LHCN-M2 (cell line): ENCODE results near the gene TSEN34. TPM values are rescaled to one million over a fixed set of nuclear protein-coding genes. Genes with fewer than 3 reads are reported as not detected.
"Not testable (repeated sequence)": the region's sequence is repeated elsewhere in the genome, so short reads cannot be mapped to it uniquely, and the experiment has no call there.

Source experiments
- DNase-seq: peaks from one replicate; pipeline ENCODE4 v3.0.0-alpha.2; 2012; ENCODE audit warnings: low read depth
- total RNA-seq: library from RNA; depleted of rRNA; stranded (reverse); fragments of >200 nt; gene quantifications from 2 replicates; pipeline ENCODE4 v1.2.3, GENCODE V29; 2014

TSEN34 gene
- total RNA-seq, 1 experiment from 2014 or later = 162 TPM

- DNase-seq = no peak
Observed at GRCh38 chr19:54160854-54161253, 30.3 kb upstream of the TSEN34 start.

DNA sequence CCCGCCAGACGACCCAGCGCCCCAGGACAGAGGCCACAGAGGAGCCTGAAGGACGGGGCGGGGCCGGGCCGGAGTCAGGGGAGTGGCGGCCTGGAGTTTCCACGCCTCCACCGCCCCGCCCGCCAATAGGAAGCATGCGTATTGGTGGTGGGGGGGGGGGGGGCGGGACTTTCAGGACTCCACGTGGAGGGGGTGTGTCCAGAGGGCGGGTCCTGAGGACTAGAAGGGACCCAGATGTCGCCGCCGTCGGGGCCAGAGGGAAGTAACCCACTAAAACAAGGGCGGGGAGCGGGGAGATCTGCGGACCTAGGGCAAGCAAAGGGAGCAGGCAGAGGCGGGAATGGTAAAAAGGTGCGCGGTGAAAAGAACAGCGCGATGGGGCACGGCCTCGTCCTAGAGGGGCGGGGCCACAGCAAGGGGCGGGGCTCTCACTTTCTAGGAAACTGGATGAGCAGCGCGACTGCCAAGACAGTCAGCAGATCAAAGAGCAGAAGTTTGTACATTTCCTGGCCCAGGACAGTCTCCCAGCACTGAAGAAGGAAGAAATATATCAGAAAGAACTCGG is 28.8 kb upstream of the TSEN34 start:
- DNase-seq = peak; percentile 39

DNA sequence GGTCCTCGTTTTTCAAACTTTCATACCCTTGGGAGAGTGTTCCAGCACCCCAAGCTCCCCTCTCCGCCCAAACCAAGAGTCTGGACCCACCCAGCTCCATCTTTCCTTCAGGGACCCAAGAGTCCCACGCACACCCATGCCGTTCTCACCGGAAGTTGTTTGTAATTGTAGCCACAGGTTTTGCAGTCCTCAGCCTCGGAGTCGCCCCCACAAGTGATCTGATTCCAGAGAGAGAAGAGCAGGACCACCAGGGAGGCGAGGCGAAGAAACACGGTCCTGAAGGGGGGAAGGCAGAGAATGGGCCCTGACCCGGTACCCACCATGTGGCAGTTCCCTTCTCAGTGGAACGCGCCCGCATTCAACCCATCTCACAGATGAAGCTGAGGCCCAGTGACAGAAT is 28.2 kb upstream of the TSEN34 start:
- DNase-seq = no peak

GRCh38 chr19:54164369-54165068 is 26.6 kb upstream of the TSEN34 start:
- no peak for DNase-seq

DNA sequence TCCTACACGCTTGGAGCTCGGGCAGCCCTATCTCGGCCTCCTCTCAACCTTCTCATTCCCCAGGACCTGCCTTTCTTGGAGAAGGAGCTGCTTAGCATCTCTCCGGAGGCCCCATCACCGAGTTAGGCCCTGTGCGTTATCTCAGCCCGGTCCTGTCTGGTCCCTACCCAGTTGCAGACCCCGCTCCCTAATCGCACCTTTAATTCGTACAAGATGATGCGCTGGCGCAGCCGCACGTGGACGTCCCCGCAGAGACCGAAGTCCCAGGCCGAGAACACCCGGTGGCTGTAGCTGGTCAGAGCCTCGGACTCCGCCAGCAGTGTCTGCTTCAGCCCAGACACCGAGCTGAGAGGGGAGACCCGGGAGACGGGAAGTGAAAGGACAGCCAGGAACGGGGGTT is 25.9 kb upstream of the TSEN34 start:
- DNase-seq = no peak

DNA sequence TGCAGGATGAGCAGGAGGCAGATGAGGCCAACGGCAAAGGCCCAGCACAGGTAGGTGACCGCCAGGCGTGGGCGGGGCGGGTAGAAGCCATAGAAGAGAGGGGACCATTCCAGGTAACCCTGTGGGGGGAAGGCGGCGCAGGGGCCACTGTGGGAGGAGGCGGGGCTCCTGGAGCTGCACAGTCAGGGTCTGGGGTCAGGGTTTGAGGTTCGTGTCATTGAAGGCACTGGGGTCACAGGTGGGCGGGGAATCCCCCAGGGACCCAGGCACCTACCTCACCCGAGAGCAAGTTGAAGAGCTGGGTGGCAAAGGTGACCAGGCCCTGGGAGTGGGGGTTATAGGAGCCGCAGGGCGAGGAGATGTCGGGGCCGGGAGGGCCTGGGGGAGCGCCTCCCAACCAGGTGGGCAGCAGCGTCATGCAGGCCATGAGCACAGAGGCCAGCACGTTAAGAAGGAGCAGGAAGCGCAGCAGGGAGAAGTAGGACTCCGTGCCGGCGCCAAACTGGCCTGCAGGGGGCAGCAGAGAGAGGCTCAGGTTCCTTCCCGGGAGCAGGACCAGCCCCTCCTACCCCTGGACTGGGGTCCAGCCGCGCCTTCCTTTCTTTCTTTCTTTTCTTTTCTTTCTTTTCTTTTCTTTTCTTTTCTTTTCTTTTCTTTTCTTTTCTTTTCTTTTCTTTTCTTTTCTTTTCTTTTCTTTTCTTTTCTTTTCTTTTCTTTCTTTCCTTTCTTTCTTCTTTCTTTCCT is 22.8 kb upstream of the TSEN34 start:
- peak; percentile 72 for DNase-seq

DNA sequence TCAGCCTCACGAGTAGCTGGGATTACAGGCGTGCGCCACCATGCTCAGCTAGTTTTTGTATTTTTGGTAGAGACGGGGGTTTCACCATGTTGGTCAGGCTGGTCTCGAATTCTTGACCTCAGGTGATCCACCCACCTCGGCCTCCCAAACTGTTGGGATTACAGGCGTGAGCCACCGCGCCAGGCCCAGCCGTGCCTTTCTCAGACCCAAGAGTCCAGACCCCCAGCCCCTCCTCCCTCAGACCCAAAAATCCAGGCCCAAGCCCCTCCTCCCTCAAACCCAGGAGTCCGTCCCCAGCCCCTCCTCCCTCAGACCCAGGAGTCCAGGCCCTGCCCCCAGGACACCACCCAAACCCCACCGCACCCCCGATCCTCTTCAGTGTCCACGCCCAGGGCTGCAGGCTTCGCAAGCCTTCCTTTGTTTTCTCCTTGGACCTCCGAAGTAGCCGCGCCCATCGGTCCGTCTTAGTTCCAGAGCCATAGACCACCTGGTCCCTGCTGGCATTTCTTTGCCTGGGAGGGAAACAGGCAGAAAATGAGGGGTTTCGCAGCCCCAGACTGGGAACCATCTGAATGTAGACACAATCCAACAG is 21.9 kb upstream of the TSEN34 start:
- no peak for DNase-seq

DNA sequence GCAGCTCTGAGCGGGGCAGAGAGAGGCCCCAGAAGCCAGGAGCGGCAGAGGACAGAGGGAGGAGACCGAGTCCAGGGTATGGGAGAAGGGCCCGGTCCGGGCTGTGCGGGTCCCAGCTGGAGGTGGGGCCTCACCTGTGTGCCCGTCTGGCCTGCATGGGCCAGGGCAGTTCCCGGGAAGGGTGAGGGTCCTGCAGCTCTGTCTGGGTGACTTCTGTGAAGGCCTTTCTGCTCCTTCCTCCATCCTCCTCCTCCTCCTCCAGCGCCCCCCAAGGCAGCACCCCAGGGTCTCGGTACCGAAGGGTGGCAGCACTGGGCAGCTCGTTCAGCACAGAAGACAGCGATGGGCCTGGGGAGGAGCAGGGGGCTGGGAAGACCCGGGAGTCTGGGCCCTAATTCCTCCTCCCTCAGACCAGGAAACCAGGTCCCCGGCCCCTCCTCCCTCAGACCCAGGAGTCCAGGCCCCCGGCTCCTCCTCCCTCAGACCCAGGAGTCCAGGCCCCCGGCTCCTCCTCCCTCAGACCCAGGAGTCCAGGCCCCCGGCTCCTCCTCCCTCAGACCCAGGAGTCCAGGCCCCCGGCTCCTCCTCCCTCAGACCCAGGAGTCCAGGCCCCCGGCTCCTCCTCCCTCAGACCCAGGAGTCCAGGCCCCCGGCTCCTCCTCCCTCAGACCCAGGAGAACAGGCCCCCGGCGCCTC is 19.2 kb upstream of the TSEN34 start:
- not testable (repeated sequence) for DNase-seq

DNA sequence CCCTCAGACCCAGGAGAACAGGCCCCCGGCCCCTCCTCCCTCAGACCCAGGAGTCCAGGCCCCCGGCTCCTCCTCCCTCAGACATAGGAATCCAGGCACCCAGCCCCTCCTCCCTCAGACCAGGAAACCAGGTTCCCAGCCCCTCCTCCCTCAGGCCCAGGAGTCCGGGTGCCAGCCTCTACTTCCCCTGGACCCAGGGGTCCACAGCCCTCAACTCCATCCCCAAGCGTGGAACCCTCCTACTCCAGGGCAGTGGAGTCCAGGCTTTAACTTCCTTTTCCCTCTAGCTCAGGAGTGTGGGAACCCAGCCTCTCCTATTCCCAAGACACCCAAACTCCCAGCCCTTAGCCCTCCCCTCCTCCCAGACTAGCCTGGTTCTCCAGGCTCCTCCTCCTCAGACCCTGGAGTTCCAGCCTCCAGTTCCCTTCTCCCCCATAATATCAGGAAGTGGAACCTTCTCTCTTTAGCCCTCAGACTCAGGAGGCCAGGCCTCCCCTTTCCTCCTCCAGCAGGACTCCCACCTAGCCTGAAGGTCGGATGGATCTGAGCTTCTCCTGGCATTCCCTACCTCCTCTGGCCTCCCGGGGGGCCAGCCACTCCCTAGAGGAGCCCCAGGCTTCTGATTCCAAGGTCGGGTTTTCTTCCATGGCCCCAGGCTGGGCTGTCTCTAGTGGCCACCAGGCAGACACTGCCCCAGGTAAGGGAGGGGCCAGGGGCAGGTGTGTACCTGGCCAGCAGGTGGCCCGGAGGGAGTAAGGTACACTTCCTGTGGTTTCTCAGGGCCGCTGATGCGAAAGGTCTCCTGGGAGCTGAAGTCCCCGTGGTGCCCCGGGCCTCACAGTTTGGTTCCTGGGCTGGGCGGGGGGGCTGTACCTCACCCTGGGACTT is 18.4 kb upstream of the TSEN34 start, which contains the start of gene TMC4:
Gene TMC4 (minus strand): TSS at position 690 of the 888 bp plus-strand sequence. CDS start 43 bp downstream, at position 647.
- DNase-seq = no peak

DNA sequence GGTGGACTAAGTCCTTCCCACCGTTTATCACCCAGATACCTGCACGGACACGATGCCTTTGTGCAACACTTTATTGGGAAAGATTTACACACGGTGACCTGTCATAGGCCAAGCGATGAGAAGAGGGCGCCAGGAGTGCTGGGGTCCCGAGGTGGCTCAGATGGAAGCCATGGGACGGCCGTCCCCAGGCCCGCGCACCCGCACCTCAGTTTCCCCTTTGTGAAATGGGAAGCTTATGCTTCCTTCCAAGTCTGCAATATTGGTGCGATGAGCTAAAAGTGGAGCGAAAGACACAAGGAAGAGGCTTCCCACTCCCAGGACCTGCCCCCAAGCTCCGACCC is 17.8 kb upstream of the TSEN34 start:
- DNase-seq = no peak

- no peak for DNase-seq
Observed at GRCh38 chr19:54173951-54174834, 16.9 kb upstream of the TSEN34 start.

DNA sequence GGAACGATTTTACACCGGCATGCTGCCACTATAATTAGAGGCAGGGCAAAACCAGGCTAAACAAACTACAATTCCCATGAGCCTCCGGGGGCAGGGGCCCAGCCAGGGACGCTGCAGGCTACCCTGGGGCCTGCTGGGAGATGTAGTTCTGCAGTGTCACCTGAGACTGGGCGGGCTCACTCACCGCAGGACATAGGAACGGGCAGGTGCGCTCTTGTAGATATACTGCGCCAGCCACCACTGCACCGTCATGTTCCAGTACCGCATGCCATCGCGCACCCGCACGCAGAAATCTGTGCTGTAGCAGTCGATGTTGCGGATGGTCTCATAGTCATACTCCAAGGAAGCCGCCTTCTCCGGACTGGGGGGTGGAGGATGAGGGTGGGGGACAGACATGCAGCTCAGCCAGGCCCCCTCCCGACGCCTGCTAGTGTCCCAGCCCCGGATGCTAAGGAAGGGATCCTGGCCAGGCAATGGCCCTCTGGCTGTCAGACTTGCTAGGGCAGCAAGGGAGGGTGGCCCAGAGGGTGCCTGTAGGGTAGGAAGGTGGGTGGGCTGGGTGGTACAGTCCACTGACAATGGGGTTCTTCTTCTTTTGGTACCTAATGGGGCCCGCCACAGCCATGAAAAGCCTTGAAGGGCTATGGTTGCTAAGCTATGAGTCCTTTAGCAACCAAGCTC is 12.4 kb upstream of the TSEN34 start:
- DNase-seq = no peak

- DNase-seq = no peak
Observed at GRCh38 chr19:54179262-54179852, 11.8 kb upstream of the TSEN34 start.

DNA sequence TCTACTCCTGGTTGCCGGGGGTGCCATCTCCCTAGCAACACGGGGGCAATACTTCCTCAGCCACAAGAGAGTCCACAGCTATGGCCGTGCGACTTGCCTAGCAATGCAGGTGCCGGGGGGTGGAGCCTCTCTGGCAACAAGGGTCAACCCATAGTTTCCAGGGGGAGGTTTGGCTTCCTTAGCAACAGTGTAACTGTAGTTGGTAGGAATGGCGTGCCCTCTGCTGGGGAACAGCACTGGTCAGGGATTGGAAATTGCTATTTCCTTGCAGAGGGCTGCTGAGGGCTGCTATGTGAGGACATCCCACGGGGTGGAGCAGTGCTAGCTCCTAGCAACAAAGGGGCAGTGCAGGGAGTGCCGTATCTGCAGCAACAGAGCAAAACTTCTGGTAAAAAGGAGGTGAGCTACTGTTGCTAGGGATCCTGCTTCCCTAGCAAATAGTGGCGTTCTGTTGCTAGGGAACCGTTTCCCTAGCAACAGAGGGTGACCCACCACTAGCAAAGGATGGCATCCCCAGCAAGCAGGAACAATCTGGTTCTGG is 11.1 kb upstream of the TSEN34 start:
- peak; percentile 49 for DNase-seq

DNA sequence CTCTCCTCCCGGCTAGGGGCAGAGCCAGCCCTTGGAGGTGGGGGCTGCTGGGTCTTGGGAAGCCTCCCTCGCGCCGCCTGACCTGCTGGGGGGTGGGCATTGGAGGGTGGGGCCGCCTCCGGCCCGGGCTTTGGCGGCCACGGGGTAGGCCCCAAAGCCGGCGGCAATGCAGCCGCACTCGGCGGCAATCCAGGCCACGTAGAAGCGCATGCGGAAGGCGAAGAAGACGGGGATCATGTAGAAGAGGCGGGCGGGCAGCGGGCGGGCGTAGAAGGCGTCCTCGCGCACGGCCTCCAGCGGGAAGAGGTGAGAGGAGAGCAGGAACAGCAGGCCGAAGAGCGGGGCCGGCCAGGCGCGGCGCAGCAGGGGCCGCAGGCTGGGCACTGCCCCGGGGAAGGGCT is 10.4 kb upstream of the TSEN34 start:
- DNase-seq = no peak

DNA sequence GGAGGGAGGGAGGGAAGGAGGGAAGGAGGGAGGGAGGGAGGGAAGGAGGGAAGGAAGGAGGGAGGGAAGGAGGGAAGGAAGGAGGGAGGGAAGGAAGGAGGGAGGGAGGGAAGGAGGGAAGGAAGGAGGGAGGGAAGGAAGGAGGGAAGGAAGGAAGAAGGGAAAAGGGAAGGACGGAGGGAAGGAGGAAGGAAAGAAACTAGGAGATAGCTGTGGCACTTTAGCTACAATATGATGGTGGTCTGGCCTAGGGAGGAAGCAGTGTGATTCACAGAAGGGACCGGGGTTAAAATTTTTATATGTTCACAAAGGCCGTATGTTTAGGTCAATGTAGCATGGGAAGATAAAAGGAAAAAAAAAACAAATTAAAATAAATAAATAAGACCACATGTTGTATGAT is 9.2 kb upstream of the TSEN34 start:
- not testable (repeated sequence) for DNase-seq

DNA sequence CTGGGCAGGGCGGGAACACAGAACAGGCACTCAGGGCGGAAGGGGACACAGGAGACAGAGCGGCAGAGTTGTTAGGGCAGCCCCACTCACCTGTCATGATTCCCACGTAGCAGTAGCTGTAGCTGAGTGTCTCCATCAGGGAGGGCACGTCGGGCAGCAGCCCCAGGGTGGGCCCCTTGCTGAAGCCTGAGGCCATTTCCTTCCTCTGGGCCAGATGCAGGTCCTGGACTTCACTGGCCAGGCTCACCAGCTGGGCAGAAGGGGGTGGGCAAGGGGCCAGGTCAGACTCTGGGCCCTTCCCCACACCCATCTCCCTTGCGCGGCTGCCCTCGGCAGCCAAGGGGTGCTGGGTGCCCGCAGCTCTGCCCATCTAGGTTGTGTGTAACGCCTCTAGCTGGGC is 7.7 kb upstream of the TSEN34 start:
- DNase-seq = no peak

DNA sequence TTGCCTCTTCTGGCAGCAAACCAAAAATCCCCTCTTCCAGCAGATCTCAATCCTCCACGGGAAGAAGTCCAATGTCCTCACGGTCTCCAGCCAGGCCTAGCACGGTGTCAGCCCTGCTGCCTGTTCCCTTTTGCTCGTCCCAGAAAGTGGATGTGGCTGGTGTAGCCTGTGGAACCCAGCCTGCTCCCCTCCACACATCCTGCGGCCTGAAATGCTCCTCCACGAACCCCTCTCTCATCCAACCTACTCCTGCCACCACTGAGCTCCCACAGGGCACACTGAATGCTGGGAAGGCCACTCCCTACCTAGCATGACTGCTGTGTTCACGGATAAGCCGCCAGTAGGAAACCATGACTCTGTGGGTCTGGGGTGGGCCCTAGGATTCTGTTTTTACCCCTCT is 4.8 kb upstream of the TSEN34 start:
- no peak for DNase-seq
